Stimulated activated CD4-positive, alpha-beta T cell treated with anti-CD3 and anti-CD28 coated beads, Interleukin-2, amount 100 ng/mL, for 24 hours (primary cell): ENCODE measurements around the gene SCFD1.

Experiments
- DNase-seq, 2 donors: peaks; one replicate each; pipeline ENCODE4 v3.0.0-alpha.2; 2020

SCFD1 gene

GRCh38 chr14:30759172-30760125 is 137.3 kb downstream of the SCFD1 start:
- no peak for DNase-seq

GRCh38 chr14:30763891-30764290 is 141.8 kb downstream of the SCFD1 start:
- DNase-seq = no peak

- no peak for DNase-seq
These were observed 145.5 kb downstream of the SCFD1 start for GRCh38 chr14:30767624-30768023.

GRCh38 chr14:30768791-30769190 is 146.7 kb downstream of the SCFD1 start:
- no peak for DNase-seq

GRCh38 chr14:30770376-30770775 is 148.3 kb downstream of the SCFD1 start:
- DNase-seq = no peak

- no peak for DNase-seq
These were observed 149.5 kb downstream of the SCFD1 start for GRCh38 chr14:30771595-30771994.

GRCh38 chr14:30779210-30779609 is 157.1 kb downstream of the SCFD1 start:
- DNase-seq = no peak
